Panc1 (cell line): ENCODE measurements around the gene CDX1.

Source experiments
- CTCF ChIP-seq: fragments of 450-650 bp; IDR thresholded peaks from 2 replicates; pipeline ENCODE4 v1.5.1; 2017; ENCODE audit warnings: mild to moderate bottlenecking
- POLR2AphosphoS5 ChIP-seq: IDR thresholded peaks from 2 replicates; pipeline ENCODE4 v1.6.1; 2012; ENCODE audit warnings: mild to moderate bottlenecking, low read depth, low read length, moderate library complexity
- SIN3A ChIP-seq: IDR thresholded peaks from 2 replicates; pipeline ENCODE4 v1.6.1; 2012; ENCODE audit warnings: low read depth, mild to moderate bottlenecking, low read length, moderate library complexity, borderline replicate concordance; ENCODE audit not compliant: insufficient read depth
- TCF7L2 ChIP-seq: IDR thresholded peaks from 2 replicates; pipeline ENCODE4 v1.6.1; 2011; ENCODE audit warnings: mild to moderate bottlenecking, low read depth, low read length, inconsistent platforms

GRCh38 chr5:150188146-150188842 is 21.7 kb downstream of the CDX1 start:
- TF ChIP-seq SIN3A (no peak), CTCF (no peak), POLR2AphosphoS5 (no peak), TCF7L2 (no peak)
